OCI-LY7 (cell line): ENCODE data around the gene CRTAC1. TPM values are rescaled to one million over a fixed set of nuclear protein-coding genes. Genes with fewer than 3 reads are reported as not detected.

Experiments used
- BruUV-seq: library from RNA; stranded (reverse); fragments of 400-500 nt; replicated peaks from 2 replicates; lab custom pipeline; 2021; lab: Mats Ljungman, UMichigan
- CTCF ChIA-PET: fragments of 300-600 bp; sonication (Branson Sonifier 250); formaldehyde crosslinking; loops from one replicate; lab custom pipeline; 2022; ENCODE audit warnings: antibody characterized with exemption; ENCODE audit not compliant: unreplicated experiment; lab: Charles Lee
- POLR2A ChIA-PET: fragments of 300-600 bp; sonication (Branson Sonifier 250); formaldehyde crosslinking; loops from one replicate; lab custom pipeline; 2022; ENCODE audit warnings: antibody characterized with exemption; lab: Charles Lee
- DNase-seq: peaks from one replicate; pipeline ENCODE4 v3.0.0-alpha.2; 2015; ENCODE audit warnings: low spot score
- H2AFZ ChIP-seq: fragments of 200-600 bp; sonication (generic), shearing (Covaris generic); 2 replicates; pipeline ENCODE4 v1.6.1; 2014; ENCODE audit warnings: mild to moderate bottlenecking, antibody characterized with exemption, low read length, moderate library complexity
- H3K27ac ChIP-seq: fragments of 200-600 bp; sonication (generic); 2 replicates; pipeline ENCODE4 v1.5.1; 2014; ENCODE audit warnings: mixed run types, low read depth, mild to moderate bottlenecking, moderate library complexity, low read length, inconsistent platforms; ENCODE audit not compliant: poor library complexity, severe bottlenecking
- H3K36me3 ChIP-seq: fragments of 200-600 bp; sonication (generic); 2 replicates; pipeline ENCODE4 v1.6.1; 2014; ENCODE audit warnings: mild to moderate bottlenecking, antibody characterized with exemption, low read length, moderate library complexity, mixed read lengths; ENCODE audit not compliant: insufficient read depth
- H3K4me1 ChIP-seq: fragments of 200-600 bp; sonication (generic); 2 replicates; pipeline ENCODE4 v1.5.1; 2014; ENCODE audit warnings: mild to moderate bottlenecking, low read length; ENCODE audit not compliant: insufficient read depth, poor library complexity, severe bottlenecking
- H3K4me2 ChIP-seq: fragments of 200-600 bp; sonication (generic); 2 replicates; pipeline ENCODE4 v1.6.1; 2014; ENCODE audit warnings: mild to moderate bottlenecking, low read length
- H3K4me3 ChIP-seq: fragments of 200-600 bp; sonication (generic); 2 replicates; pipeline ENCODE4 v1.5.1; 2014; ENCODE audit warnings: mild to moderate bottlenecking, low read depth, low read length; ENCODE audit not compliant: poor library complexity, severe bottlenecking
- H3K79me2 ChIP-seq: fragments of 200-600 bp; sonication (generic); 2 replicates; pipeline ENCODE4 v1.6.1; 2016; ENCODE audit warnings: low read depth, mild to moderate bottlenecking, low read length, moderate library complexity, mixed read lengths; ENCODE audit not compliant: insufficient read depth
- H3K9me2 ChIP-seq: fragments of 200-600 bp; sonication (generic); 2 replicates; pipeline ENCODE4 v1.6.1; 2016; ENCODE audit warnings: mild to moderate bottlenecking, low read length, mixed read lengths; ENCODE audit not compliant: insufficient read depth
- H3K9me3 ChIP-seq: fragments of 200-600 bp; sonication (generic); 2 replicates; pipeline ENCODE4 v1.6.1; 2014; ENCODE audit warnings: mild to moderate bottlenecking, mixed run types, low read length, mixed read lengths
- H4K20me1 ChIP-seq: fragments of 200-600 bp; sonication (generic); 2 replicates; pipeline ENCODE4 v1.6.1; 2014; ENCODE audit warnings: mild to moderate bottlenecking, antibody characterized with exemption, low read length, moderate library complexity, mixed read lengths; ENCODE audit not compliant: insufficient read depth
- EZH2phosphoT487 ChIP-seq: fragments of 200-600 bp; sonication (generic); IDR thresholded peaks from 2 replicates; pipeline ENCODE4 v1.6.1; 2018; ENCODE audit warnings: low read depth, borderline replicate concordance, mild to moderate bottlenecking, mixed run types, antibody characterized with exemption, low read length, moderate library complexity, mixed read lengths
- intact Hi-C: fragments of 100-400 bp; cut with micrococcal nuclease; formaldehyde crosslinking; loops from one replicate; pipeline ENCODE4 v1.10.0; 2022; ENCODE audit not compliant: unreplicated experiment
- total RNA-seq, 2 experiments: library from RNA; depleted of rRNA in 1 of 2; stranded (reverse); fragments of >200 nt in 1 of 2; shearing (Covaris generic) in 1 of 2; gene quantifications; 2 replicates each; pipeline ENCODE4 v1.2.3, GENCODE V29; 2014 to 2022
- TF ChIP-seq, protein P1 (sequence below): fragments of 200-600 bp; sonication (generic); conservative IDR thresholded peaks from 2 replicates; pipeline ENCODE4 v1.5.1; 2014; ENCODE audit warnings: mild to moderate bottlenecking, antibody characterized with exemption, low read length, moderate library complexity, mixed read lengths

CRTAC1 gene
- total RNA-seq, 2 experiments from 2014 or later, result not detected

DNA sequence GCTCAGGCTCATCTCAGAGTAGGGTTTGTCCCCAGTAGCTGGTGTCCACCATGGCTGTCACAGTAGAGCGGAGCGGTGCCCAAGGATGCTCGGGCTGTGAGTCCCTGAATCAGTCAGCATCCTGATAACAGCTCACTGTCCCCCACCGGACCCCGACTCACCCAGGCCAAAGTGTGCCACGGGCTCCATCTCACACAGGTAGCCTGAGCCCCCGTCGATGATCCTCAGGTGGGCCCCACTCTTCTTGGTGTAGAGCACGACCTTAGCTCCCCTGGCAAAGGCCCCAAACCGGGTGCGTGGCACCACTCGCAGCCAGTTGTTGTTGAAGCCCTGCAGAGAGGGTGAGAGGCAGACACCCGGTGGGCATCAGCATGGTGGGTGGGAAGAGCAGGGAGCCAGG lies 135.3 kb downstream of the CRTAC1 start:
- ChIA-PET CTCF (no interaction called here), POLR2A (no interaction called here)
- intact Hi-C loops, result no loop called here
- no TSS peak for BruUV-seq
- no peak overlapping the region for H2AFZ ChIP-seq
- no peak overlapping the region for H3K4me2 ChIP-seq
- H3K79me2 ChIP-seq, result no peaks in the 10 kb centered on the region
- H3K4me3 ChIP-seq, result no peak overlapping the region
- no peak for DNase-seq
- no peaks in the 10 kb centered on the region for H3K9me2 ChIP-seq
- no peaks in the 10 kb centered on the region for H3K9me3 ChIP-seq
- TF ChIP-seq, protein P1, sequence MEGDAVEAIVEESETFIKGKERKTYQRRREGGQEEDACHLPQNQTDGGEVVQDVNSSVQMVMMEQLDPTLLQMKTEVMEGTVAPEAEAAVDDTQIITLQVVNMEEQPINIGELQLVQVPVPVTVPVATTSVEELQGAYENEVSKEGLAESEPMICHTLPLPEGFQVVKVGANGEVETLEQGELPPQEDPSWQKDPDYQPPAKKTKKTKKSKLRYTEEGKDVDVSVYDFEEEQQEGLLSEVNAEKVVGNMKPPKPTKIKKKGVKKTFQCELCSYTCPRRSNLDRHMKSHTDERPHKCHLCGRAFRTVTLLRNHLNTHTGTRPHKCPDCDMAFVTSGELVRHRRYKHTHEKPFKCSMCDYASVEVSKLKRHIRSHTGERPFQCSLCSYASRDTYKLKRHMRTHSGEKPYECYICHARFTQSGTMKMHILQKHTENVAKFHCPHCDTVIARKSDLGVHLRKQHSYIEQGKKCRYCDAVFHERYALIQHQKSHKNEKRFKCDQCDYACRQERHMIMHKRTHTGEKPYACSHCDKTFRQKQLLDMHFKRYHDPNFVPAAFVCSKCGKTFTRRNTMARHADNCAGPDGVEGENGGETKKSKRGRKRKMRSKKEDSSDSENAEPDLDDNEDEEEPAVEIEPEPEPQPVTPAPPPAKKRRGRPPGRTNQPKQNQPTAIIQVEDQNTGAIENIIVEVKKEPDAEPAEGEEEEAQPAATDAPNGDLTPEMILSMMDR, result no peak
- TF ChIP-seq EZH2phosphoT487, result no peak
- H3K36me3 ChIP-seq, result no peaks in the 10 kb centered on the region
- no peaks in the 10 kb centered on the region for H3K4me1 ChIP-seq
- H4K20me1 ChIP-seq, result no peaks in the 10 kb centered on the region
- no peak overlapping the region for H3K27ac ChIP-seq

DNA sequence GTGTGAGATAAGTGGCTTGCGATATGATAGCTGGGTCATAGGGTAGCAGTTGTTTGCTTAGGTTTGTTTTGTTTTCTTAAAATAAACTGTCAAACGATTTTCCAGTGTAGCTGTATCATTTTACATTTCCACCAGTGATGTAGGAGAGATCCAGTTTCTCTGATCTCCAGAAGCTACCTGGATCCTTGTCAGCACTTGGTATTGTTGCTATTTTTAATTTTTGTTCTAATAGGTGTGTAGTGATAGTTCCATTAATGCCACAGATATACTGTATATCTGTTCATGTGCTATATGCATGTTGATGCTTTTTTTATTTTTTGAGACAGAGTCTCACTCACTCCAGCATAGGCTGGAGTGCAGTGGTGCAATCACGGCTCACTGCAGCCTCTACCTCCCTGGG lies 136.3 kb downstream of the CRTAC1 start:
- CTCF ChIA-PET, result no interaction called here
- no peak overlapping the region for H3K4me2 ChIP-seq
- no peaks in the 10 kb centered on the region for H3K9me3 ChIP-seq
- no peak overlapping the region for H3K4me3 ChIP-seq
- H2AFZ ChIP-seq, result no peak overlapping the region
- no peaks in the 10 kb centered on the region for H3K79me2 ChIP-seq
- POLR2A ChIA-PET, result interaction anchor here (0.6 to 0.7 kb wide), 2 partner anchors 9 to 24 kb away, joined by 3 to 4 read pairs; no protein-coding TSS in a partner anchor
- no TSS peak for BruUV-seq
- H3K4me1 ChIP-seq, result no peaks in the 10 kb centered on the region
- H3K9me2 ChIP-seq, result no peaks in the 10 kb centered on the region
- intact Hi-C loops, result no loop called here
- no peaks in the 10 kb centered on the region for H4K20me1 ChIP-seq
- no peaks in the 10 kb centered on the region for H3K36me3 ChIP-seq
- DNase-seq, result no peak
- no peak overlapping the region for H3K27ac ChIP-seq
- TF ChIP-seq EZH2phosphoT487, result no peak
- TF ChIP-seq, protein P1, result no peak

DNA sequence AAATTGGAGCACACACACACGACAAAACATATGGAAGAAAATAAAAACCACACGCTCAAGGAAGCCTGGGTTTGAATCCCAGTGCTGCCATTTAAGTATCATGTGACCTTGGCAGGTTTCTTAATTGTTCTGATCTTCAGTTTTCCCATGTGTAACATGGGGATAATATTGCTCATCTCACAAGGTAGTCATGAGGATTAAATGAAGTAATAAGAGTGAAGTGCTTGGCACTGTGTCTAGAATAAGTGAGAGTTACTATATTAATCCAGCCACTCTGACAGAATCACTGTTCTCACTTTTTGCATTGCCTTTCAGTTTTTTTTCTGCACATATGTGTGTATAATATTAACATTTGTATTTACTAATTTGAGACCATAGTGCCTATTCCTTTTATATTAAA lies 137.5 kb downstream of the CRTAC1 start:
- no peak overlapping the region for H3K4me3 ChIP-seq
- BruUV-seq, result no TSS peak
- H3K4me2 ChIP-seq, result no peak overlapping the region
- H3K79me2 ChIP-seq, result no peaks in the 10 kb centered on the region
- intact Hi-C loops, result no loop called here
- no peak overlapping the region for H3K27ac ChIP-seq
- no peaks in the 10 kb centered on the region for H3K36me3 ChIP-seq
- no peaks in the 10 kb centered on the region for H3K9me3 ChIP-seq
- H2AFZ ChIP-seq, result no peak overlapping the region
- ChIA-PET CTCF (no interaction called here), POLR2A (no interaction called here)
- H4K20me1 ChIP-seq, result no peaks in the 10 kb centered on the region
- no peaks in the 10 kb centered on the region for H3K9me2 ChIP-seq
- DNase-seq, result no peak
- H3K4me1 ChIP-seq, result no peaks in the 10 kb centered on the region
- TF ChIP-seq, protein P1, result no peak
- no peak for TF ChIP-seq EZH2phosphoT487
